Measurements from ENCODE around the gene HDAC4.

Gene HDAC4

GRCh38 chr2:239161711-239162140, 239.1 kb downstream of the HDAC4 start:
- H3K9me3 ChIP-seq (ENCODE audit: control insufficient read depth in 2 of 2, low read length in 2 of 2), result no peaks in the 10 kb centered on the region
- no peak overlapping the region for H3K4me3 ChIP-seq (ENCODE audit: low read length in 2 of 2)
- peaks cover 15 to 17% of the 10 kb centered on the region in 2 donors for H3K36me3 ChIP-seq (ENCODE audit: control insufficient read depth in 2 of 2, insufficient read depth in 2 of 2, low read length in 2 of 2)

GRCh38 chr2:239160226-239161143, 240.3 kb downstream of the HDAC4 start:
- no peak overlapping the region for H3K27ac ChIP-seq (ENCODE audit: low read depth in 2 of 2, low read length in 2 of 2)
- peaks cover 21 to 24% of the 10 kb centered on the region in 2 donors for H3K36me3 ChIP-seq (ENCODE audit: control insufficient read depth in 2 of 2, insufficient read depth in 2 of 2, low read length in 2 of 2)

More at GRCh38 chr2:239161711-239162140, 239.1 kb downstream of the HDAC4 start:
- Histone ChIP-seq H3K9ac (ENCODE audit: low read depth in 1 of 2, low read length in 2 of 2) (no peak overlapping the region), H3K27me3 (ENCODE audit: control insufficient read depth in 2 of 2, insufficient read depth in 2 of 2, low read length in 2 of 2) (no peaks in the 10 kb centered on the region), H3K27ac (ENCODE audit: low read depth in 2 of 2, low read length in 2 of 2) (no peak overlapping the region), H3K4me1 (ENCODE audit: control insufficient read depth in 2 of 2, insufficient read depth in 2 of 2, low read length in 2 of 2) (peaks cover 0 to 11% of the 10 kb centered on the region in 2 donors)

GRCh38 chr2:239159476-239159911, 241.3 kb downstream of the HDAC4 start:
- Histone ChIP-seq H3K4me1 (ENCODE audit: control insufficient read depth in 2 of 2, insufficient read depth in 2 of 2, low read length in 2 of 2) (peaks cover 0 to 10% of the 10 kb centered on the region in 2 donors), H3K9me3 (ENCODE audit: control insufficient read depth in 2 of 2, low read length in 2 of 2) (no peaks in the 10 kb centered on the region), H3K36me3 (ENCODE audit: control insufficient read depth in 2 of 2, insufficient read depth in 2 of 2, low read length in 2 of 2) (peaks cover 28 to 30% of the 10 kb centered on the region in 2 donors), H3K4me3 (ENCODE audit: low read length in 2 of 2) (no peak overlapping the region), H3K27me3 (ENCODE audit: control insufficient read depth in 2 of 2, insufficient read depth in 2 of 2, low read length in 2 of 2) (no peaks in the 10 kb centered on the region), H3K27ac (ENCODE audit: low read depth in 2 of 2, low read length in 2 of 2) (no peak overlapping the region), H3K9ac (ENCODE audit: low read depth in 1 of 2, low read length in 2 of 2) (no peak overlapping the region)

More at GRCh38 chr2:239160226-239161143, 240.3 kb downstream of the HDAC4 start:
- no peaks in the 10 kb centered on the region for H3K9me3 ChIP-seq (ENCODE audit: control insufficient read depth in 2 of 2, low read length in 2 of 2)
- no peak overlapping the region for H3K9ac ChIP-seq (ENCODE audit: low read depth in 1 of 2, low read length in 2 of 2)
- peaks cover 0 to 10% of the 10 kb centered on the region in 2 donors for H3K4me1 ChIP-seq (ENCODE audit: control insufficient read depth in 2 of 2, insufficient read depth in 2 of 2, low read length in 2 of 2)
- no peaks in the 10 kb centered on the region for H3K27me3 ChIP-seq (ENCODE audit: control insufficient read depth in 2 of 2, insufficient read depth in 2 of 2, low read length in 2 of 2)
- H3K4me3 ChIP-seq (ENCODE audit: low read length in 2 of 2), result no peak overlapping the region

- Histone ChIP-seq H3K4me1 (ENCODE audit: control insufficient read depth in 2 of 2, insufficient read depth in 2 of 2, low read length in 2 of 2) (peaks cover 0 to 10% of the 10 kb centered on the region in 2 donors), H3K9me3 (ENCODE audit: control insufficient read depth in 2 of 2, low read length in 2 of 2) (no peaks in the 10 kb centered on the region), H3K27ac (ENCODE audit: low read depth in 2 of 2, low read length in 2 of 2) (no peak overlapping the region), H3K27me3 (ENCODE audit: control insufficient read depth in 2 of 2, insufficient read depth in 2 of 2, low read length in 2 of 2) (no peaks in the 10 kb centered on the region), H3K9ac (ENCODE audit: low read depth in 1 of 2, low read length in 2 of 2) (no peak overlapping the region), H3K36me3 (ENCODE audit: control insufficient read depth in 2 of 2, insufficient read depth in 2 of 2, low read length in 2 of 2) (peaks cover 32 to 34% of the 10 kb centered on the region in 2 donors), H3K4me3 (ENCODE audit: low read length in 2 of 2) (no peak overlapping the region)
Observed at GRCh38 chr2:239158641-239159475, 242.0 kb downstream of the HDAC4 start.

GRCh38 chr2:239157771-239158170, 243.0 kb downstream of the HDAC4 start:
- H3K27ac ChIP-seq (ENCODE audit: low read depth in 2 of 2, low read length in 2 of 2), result peak overlapping the region in 1 of 2 donors; percentile 32
- H3K9me3 ChIP-seq (ENCODE audit: control insufficient read depth in 2 of 2, low read length in 2 of 2), result no peaks in the 10 kb centered on the region
- H3K4me1 ChIP-seq (ENCODE audit: control insufficient read depth in 2 of 2, insufficient read depth in 2 of 2, low read length in 2 of 2), result peaks cover 0 to 10% of the 10 kb centered on the region in 2 donors
- no peaks in the 10 kb centered on the region for H3K27me3 ChIP-seq (ENCODE audit: control insufficient read depth in 2 of 2, insufficient read depth in 2 of 2, low read length in 2 of 2)
- H3K4me3 ChIP-seq (ENCODE audit: low read length in 2 of 2), result no peak overlapping the region
- H3K9ac ChIP-seq (ENCODE audit: low read depth in 1 of 2, low read length in 2 of 2), result no peak overlapping the region
- peaks cover 32 to 34% of the 10 kb centered on the region in 2 donors for H3K36me3 ChIP-seq (ENCODE audit: control insufficient read depth in 2 of 2, insufficient read depth in 2 of 2, low read length in 2 of 2)

GRCh38 chr2:239157269-239157668, 243.6 kb downstream of the HDAC4 start:
- H3K27ac ChIP-seq (ENCODE audit: low read depth in 2 of 2, low read length in 2 of 2), result peak overlapping the region in 1 of 2 donors; percentile 32
- H3K27me3 ChIP-seq (ENCODE audit: control insufficient read depth in 2 of 2, insufficient read depth in 2 of 2, low read length in 2 of 2), result no peaks in the 10 kb centered on the region
- no peak overlapping the region for H3K9ac ChIP-seq (ENCODE audit: low read depth in 1 of 2, low read length in 2 of 2)

GRCh38 chr2:239156516-239157265, 244.1 kb downstream of the HDAC4 start:
- H3K9ac ChIP-seq (ENCODE audit: low read depth in 1 of 2, low read length in 2 of 2), result no peak overlapping the region

More at GRCh38 chr2:239157269-239157668, 243.6 kb downstream of the HDAC4 start:
- Histone ChIP-seq H3K36me3 (ENCODE audit: control insufficient read depth in 2 of 2, insufficient read depth in 2 of 2, low read length in 2 of 2) (peaks cover 30 to 32% of the 10 kb centered on the region in 2 donors), H3K9me3 (ENCODE audit: control insufficient read depth in 2 of 2, low read length in 2 of 2) (no peaks in the 10 kb centered on the region), H3K4me3 (ENCODE audit: low read length in 2 of 2) (no peak overlapping the region), H3K4me1 (ENCODE audit: control insufficient read depth in 2 of 2, insufficient read depth in 2 of 2, low read length in 2 of 2) (peaks cover 0 to 10% of the 10 kb centered on the region in 2 donors)

GRCh38 chr2:239155806-239156480, 244.9 kb downstream of the HDAC4 start:
- H3K9me3 ChIP-seq (ENCODE audit: control insufficient read depth in 2 of 2, low read length in 2 of 2), result no peaks in the 10 kb centered on the region
- H3K9ac ChIP-seq (ENCODE audit: low read depth in 1 of 2, low read length in 2 of 2), result no peak overlapping the region
- peaks cover 31 to 32% of the 10 kb centered on the region in 2 donors for H3K36me3 ChIP-seq (ENCODE audit: control insufficient read depth in 2 of 2, insufficient read depth in 2 of 2, low read length in 2 of 2)
- no peak overlapping the region for H3K27ac ChIP-seq (ENCODE audit: low read depth in 2 of 2, low read length in 2 of 2)
- no peak overlapping the region for H3K4me3 ChIP-seq (ENCODE audit: low read length in 2 of 2)
- H3K27me3 ChIP-seq (ENCODE audit: control insufficient read depth in 2 of 2, insufficient read depth in 2 of 2, low read length in 2 of 2), result no peaks in the 10 kb centered on the region
- peaks cover 0 to 10% of the 10 kb centered on the region in 2 donors for H3K4me1 ChIP-seq (ENCODE audit: control insufficient read depth in 2 of 2, insufficient read depth in 2 of 2, low read length in 2 of 2)

More at GRCh38 chr2:239156516-239157265, 244.1 kb downstream of the HDAC4 start:
- Histone ChIP-seq H3K36me3 (ENCODE audit: control insufficient read depth in 2 of 2, insufficient read depth in 2 of 2, low read length in 2 of 2) (peaks cover 30 to 31% of the 10 kb centered on the region in 2 donors), H3K4me1 (ENCODE audit: control insufficient read depth in 2 of 2, insufficient read depth in 2 of 2, low read length in 2 of 2) (peaks cover 0 to 10% of the 10 kb centered on the region in 2 donors), H3K9me3 (ENCODE audit: control insufficient read depth in 2 of 2, low read length in 2 of 2) (no peaks in the 10 kb centered on the region), H3K27ac (ENCODE audit: low read depth in 2 of 2, low read length in 2 of 2) (peak overlapping the region in 1 of 2 donors; percentile 32), H3K27me3 (ENCODE audit: control insufficient read depth in 2 of 2, insufficient read depth in 2 of 2, low read length in 2 of 2) (no peaks in the 10 kb centered on the region), H3K4me3 (ENCODE audit: low read length in 2 of 2) (no peak overlapping the region)
